Neutrophil (primary cell): ENCODE measurements around the gene METRNL.

Experiments used
- H3K27ac ChIP-seq: fragments of 200-600 bp; sonication (generic); 2 replicates; pipeline ENCODE4 v1.5.1; 2016; ENCODE audit warnings: mild to moderate bottlenecking, moderate library complexity
- H3K27me3 ChIP-seq: fragments of 200-600 bp; sonication (generic); 2 replicates; pipeline ENCODE4 v1.6.0; 2016; ENCODE audit warnings: mild to moderate bottlenecking
- H3K36me3 ChIP-seq: fragments of 200-600 bp; sonication (generic); 2 replicates; pipeline ENCODE4 v1.5.1; 2017
- H3K4me1 ChIP-seq, 2 experiments: fragments of 200-600 bp in 1 of 2; sonication (generic) in 1 of 2; 1 replicate in 1 of 2; 2 replicates in 1 of 2; pipeline versions ENCODE4 v1.5.1 to v1.6.1; 2013 to 2016; ENCODE audit warnings: low read depth in 1 of 2, low read length in 1 of 2, mild to moderate bottlenecking in 1 of 2, moderate library complexity in 1 of 2; ENCODE audit not compliant: control insufficient read depth in 1 of 2, insufficient read depth in 1 of 2
- H3K4me3 ChIP-seq, 2 experiments: fragments of 200-600 bp in 1 of 2; sonication (generic) in 1 of 2; 1 replicate in 1 of 2; 2 replicates in 1 of 2; pipeline ENCODE4 v1.5.1; 2013 to 2016; ENCODE audit warnings: low read depth in 1 of 2, low read length in 1 of 2, mild to moderate bottlenecking in 1 of 2, moderate library complexity in 1 of 2
- H3K9me3 ChIP-seq: fragments of 200-600 bp; sonication (generic); 2 replicates; pipeline ENCODE4 v1.5.1; 2016
- CTCF ChIP-seq: fragments of 200-600 bp; sonication (generic); IDR thresholded peaks from 2 replicates; pipeline ENCODE4 v1.5.1; 2016; ENCODE audit warnings: antibody characterized with exemption

Gene METRNL

GRCh38 chr17:83097831-83098230 lies 18.4 kb downstream of the METRNL start:
- no peaks in the 10 kb centered on the region for H3K9me3 ChIP-seq
- H3K36me3 ChIP-seq = peaks cover 26% of the 10 kb centered on the region
- peaks cover 59% of the 10 kb centered on the region for H3K27me3 ChIP-seq
- no peaks in the 10 kb centered on the region for H3K4me1 ChIP-seq
- no peak overlapping the region for H3K27ac ChIP-seq
- no peak overlapping the region for H3K4me3 ChIP-seq
- no peak for TF ChIP-seq CTCF

GRCh38 chr17:83098241-83099085 lies 19.1 kb downstream of the METRNL start:
- Histone ChIP-seq H3K27ac (no peak overlapping the region), H3K4me3 (no peak overlapping the region)

GRCh38 chr17:83099086-83099555 lies 19.7 kb downstream of the METRNL start:
- Histone ChIP-seq H3K9me3 (no peaks in the 10 kb centered on the region), H3K27ac (no peak overlapping the region), H3K27me3 (peaks cover 59% of the 10 kb centered on the region), H3K4me3 (no peak overlapping the region), H3K4me1 (no peaks in the 10 kb centered on the region), H3K36me3 (peaks cover 24% of the 10 kb centered on the region)
- TF ChIP-seq CTCF = no peak

More at GRCh38 chr17:83098241-83099085, 19.1 kb downstream of the METRNL start:
- H3K36me3 ChIP-seq = peaks cover 26% of the 10 kb centered on the region
- H3K4me1 ChIP-seq = no peaks in the 10 kb centered on the region
- no peaks in the 10 kb centered on the region for H3K9me3 ChIP-seq
- peaks cover 59% of the 10 kb centered on the region for H3K27me3 ChIP-seq
- TF ChIP-seq CTCF = no peak

- H3K27ac ChIP-seq = no peak overlapping the region
- no peaks in the 10 kb centered on the region for H3K4me1 ChIP-seq
- no peak overlapping the region for H3K4me3 ChIP-seq
- TF ChIP-seq CTCF = no peak
- no peaks in the 10 kb centered on the region for H3K9me3 ChIP-seq
- H3K27me3 ChIP-seq = peaks cover 59% of the 10 kb centered on the region
- H3K36me3 ChIP-seq = peaks cover 19% of the 10 kb centered on the region
Measured at GRCh38 chr17:83099570-83100181, 20.3 kb downstream of the METRNL start.

- Histone ChIP-seq H3K4me3 (no peak overlapping the region), H3K27me3 (peaks cover 62% of the 10 kb centered on the region), H3K4me1 (no peaks in the 10 kb centered on the region), H3K9me3 (no peaks in the 10 kb centered on the region), H3K36me3 (peaks cover 12% of the 10 kb centered on the region), H3K27ac (no peak overlapping the region)
- no peak for TF ChIP-seq CTCF
Measured at GRCh38 chr17:83100220-83100852, 20.9 kb downstream of the METRNL start.
